GM12872 (cell line): ENCODE measurements around the gene SETD5.

Source experiments
- CTCF ChIP-seq: IDR thresholded peaks from 3 replicates; pipeline ENCODE4 v1.5.1; 2011; ENCODE audit warnings: low read depth, mild to moderate bottlenecking, low read length, moderate library complexity; ENCODE audit not compliant: insufficient read depth

SETD5 gene

GRCh38 chr3:9404680-9405079 is 7.3 kb downstream of the SETD5 start:
- 0 out of 3 replicates have a peak, but pooled peaks have one; percentile 5 for TF ChIP-seq CTCF

DNA sequence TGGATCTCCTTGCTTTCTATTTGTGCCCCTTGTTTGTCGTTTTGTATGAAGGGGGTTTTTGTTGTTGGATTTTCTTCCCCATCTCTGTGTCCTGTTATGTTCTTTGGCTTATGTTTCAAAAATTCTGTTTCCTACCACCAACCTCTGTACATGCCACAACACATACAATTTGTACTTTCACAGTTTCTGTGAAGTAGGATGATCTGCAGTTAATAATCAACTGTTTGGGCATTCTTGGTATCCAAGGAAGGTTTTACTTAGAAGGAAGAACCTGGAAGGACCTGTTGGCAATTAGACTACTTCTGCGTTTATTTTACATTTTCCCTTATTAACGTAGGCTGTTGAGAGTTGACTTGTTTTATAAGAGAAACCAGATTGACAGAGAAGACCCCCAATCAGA is 8.3 kb downstream of the SETD5 start:
- TF ChIP-seq CTCF = no peak

- TF ChIP-seq CTCF = no peak
These were observed 9.6 kb downstream of the SETD5 start for GRCh38 chr3:9406856-9407626.

DNA sequence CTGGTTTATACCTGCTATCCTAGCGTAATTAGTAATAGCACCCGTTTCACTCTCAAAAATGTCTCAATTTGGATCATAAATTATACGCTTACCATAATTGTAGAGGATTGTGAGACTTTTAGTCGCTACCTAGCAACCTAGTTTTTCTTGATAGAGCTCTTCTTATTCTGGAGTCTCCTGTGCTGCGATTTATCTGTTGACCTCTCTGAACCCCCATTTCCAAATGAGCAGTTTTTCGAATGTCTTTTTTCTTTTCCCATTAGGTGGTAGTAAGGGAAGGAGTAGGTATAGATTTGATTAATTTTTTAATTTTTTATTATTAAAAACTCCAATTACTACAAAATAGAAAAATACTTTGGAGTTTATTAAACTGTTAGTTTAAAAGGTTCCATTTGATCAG is 10.6 kb downstream of the SETD5 start:
- no peak for TF ChIP-seq CTCF

DNA sequence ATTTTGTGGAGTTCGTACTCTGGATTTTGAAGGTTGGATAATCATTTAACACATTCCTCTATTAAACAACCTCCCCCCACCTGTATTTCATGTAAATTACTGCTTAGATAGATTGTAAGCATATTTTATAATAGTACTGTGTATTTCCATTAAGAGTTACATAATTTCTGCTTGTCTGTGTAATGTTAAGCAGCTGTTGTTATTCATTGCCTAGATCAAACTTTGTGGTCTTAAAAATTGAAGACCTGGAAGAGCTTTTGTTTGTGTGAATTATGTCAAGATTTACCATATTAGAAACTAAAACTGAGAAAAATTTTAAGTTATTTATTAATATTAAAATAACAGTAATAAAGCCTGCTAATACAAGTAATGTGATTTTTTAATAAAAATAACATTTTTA is 11.1 kb downstream of the SETD5 start:
- no peak for TF ChIP-seq CTCF

DNA sequence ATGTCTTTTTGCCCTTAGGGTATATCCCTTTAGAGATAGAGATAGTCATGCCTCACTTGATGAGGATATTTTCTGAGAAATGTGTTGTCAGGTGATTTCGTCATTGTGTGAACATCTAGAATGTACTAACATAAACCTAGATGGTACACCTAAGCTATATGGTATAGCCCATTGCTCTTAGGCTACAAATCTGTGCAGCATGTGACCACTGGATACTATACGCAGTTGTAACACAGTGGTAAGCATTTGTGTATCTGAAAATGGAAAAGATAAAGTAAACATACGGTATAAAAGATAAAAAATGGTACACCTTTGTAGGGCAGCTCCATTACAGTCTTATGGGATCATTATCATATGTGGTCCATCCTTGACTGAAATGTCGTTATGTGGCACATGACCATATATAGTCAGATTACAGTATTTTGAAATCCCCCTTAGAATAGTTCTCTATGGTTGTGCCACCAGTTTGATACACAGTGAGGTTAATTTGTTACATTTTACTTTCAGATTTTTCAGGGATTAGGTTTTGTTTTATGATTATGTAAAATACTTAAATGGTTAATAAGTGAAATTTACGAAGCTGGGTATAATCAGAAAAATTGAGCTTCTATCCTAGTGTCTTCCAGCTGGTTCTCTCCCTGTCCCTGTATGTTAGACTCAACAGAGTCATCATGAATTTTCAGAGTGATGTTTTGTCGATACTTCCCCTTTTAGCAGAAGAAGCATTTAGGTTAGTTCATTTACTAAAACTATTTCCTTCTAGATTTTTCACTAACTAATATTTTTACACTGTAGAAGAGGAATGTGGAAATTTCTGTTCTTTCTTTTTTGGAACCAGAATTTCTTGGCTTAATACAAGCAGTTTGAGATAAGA is 12.8 kb downstream of the SETD5 start:
- TF ChIP-seq CTCF = no peak

- no peak for TF ChIP-seq CTCF
These were observed 13.9 kb downstream of the SETD5 start for GRCh38 chr3:9411302-9411701.
